ENCODE data around the gene IGFL2.
"Not testable (repeated sequence)": the region's sequence is repeated elsewhere in the genome, so short reads cannot be mapped to it uniquely, and the experiment has no call there.

The IGFL2 gene

DNA sequence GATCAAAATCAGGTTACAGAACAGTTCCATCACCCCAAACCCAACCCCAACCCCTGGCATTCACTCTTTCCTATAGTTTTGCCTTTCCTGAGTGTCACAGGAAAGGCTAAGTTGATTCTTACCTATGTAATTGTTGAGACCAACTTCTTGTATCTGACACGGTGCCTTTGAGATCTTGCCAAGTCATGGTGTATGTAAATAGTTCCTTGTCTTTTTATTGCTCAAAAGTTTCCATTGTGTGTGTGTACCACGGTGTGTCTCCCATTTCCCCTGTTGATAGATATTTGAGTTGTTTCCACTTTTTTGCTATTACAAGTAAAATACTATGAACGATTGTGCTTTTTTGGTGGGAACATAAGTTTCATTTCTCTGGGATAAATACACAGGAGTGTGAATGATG lies 3.3 kb upstream of the IGFL2 start:
- DNase-seq: no peak

GRCh38 chr19:46147166-46147740 lies 785 bp upstream of the IGFL2 start:
- no peak for DNase-seq

DNA sequence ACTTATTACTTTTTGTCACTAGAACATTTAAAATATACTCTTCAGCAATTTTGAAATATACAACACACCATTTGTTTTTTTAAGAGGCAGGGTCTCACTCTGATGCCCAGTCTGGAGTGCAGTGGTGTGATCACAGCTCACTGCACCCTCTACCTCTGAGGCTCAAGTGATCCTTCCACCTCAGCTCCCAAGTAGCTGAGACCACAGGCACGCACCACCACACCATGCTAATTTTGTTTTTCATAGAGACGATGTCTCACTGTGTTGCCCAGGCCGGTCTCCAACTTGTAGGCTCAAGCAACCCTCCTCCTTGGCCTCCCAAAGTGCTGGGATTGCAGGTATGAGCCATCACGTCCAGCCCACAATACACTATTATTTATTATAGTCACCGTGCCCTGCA lies 2.6 kb downstream of the IGFL2 start:
- no peak for DNase-seq

DNA sequence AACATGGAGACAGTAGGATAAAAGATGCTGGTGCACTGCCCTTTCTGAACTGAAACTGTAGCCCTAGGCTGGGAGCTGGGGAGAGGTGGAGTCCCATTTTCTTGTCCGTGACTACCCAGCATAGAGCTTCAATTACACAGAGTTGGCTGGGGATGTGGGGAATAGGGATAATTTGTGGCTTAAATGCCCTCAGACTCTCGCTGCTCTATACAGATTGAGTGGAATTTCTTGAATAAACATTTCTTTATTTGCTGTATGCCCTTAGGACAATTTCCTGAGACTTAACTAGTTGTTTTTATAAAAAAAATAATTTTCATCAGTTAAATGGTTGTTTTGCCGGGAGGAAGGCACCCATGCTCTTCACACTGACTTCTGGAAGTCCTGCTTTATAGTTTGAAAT lies 7.2 kb downstream of the IGFL2 start:
- DNase-seq: no peak

- DNase-seq: no peak
Observed at GRCh38 chr19:46159418-46160232, 11.6 kb downstream of the IGFL2 start.

- DNase-seq: no peak
Observed at GRCh38 chr19:46160233-46160775, 12.3 kb downstream of the IGFL2 start.

GRCh38 chr19:46161642-46162257 lies 13.7 kb downstream of the IGFL2 start:
- not testable (repeated sequence) for DNase-seq

- DNase-seq: no peak
Observed at GRCh38 chr19:46162731-46163130, 14.7 kb downstream of the IGFL2 start.

DNA sequence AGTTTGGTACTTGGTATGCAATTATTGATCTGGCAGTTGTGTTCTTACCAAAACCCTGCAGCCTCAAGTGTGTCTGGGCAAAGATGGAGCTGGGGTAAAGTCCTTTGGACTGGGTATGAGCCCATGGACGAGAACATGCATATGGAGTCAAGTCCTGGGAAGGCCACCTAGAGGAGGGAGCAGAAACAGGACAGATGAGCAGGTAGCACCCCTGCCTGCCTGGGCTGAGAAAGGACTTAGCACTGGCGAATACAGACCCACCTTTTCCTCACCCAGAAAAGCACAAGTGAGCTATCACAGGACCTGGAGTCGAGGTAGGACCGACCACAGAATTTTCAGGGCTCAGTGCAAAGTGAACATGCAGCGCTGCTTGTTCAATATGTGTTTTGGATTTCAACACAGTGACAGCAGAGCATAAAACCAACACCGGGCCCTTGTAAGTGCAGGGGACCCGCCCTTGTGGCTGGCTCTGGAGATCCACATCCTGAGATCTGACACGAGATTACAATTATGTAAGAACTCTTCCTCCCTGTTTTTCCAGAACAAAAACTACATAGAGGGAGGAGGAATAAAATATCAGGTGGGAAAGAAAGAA lies 25.9 kb downstream of the IGFL2 start:
- DNase-seq: no peak

DNA sequence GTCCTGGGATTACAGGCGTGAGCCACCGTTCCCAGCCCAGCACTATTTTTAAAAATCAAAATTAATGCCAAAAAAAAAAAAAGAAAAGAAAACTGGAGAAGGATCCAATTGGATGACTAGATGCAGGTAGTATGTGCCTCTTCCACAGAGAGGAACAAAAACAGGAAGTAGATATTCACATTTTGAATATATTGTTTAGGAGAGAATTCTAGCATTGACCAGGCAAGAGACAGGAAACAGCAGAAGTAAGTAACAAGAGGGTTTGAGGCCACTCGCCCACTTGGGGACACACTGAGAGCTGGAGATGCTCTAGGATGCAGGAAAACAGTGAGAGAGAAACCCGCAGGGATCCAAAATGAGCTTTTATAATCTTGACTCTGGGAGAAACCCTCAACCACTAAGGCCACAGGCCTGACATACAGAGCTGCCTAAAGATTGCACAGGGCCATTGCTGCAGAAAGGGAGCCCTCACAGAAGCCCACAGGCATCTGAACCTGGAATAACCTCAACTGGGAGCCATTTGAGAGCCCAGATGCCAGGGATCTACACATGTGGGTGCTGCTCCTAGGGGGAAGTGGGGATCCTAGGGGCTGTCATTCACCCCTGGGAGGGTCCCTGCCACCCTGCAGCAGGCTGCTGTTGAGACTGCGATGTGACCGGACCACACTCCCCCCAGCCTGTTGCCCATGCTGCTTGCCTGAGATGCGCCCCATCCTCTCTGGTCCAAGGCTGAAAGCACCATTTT lies 28.2 kb downstream of the IGFL2 start:
- no peak for DNase-seq

DNA sequence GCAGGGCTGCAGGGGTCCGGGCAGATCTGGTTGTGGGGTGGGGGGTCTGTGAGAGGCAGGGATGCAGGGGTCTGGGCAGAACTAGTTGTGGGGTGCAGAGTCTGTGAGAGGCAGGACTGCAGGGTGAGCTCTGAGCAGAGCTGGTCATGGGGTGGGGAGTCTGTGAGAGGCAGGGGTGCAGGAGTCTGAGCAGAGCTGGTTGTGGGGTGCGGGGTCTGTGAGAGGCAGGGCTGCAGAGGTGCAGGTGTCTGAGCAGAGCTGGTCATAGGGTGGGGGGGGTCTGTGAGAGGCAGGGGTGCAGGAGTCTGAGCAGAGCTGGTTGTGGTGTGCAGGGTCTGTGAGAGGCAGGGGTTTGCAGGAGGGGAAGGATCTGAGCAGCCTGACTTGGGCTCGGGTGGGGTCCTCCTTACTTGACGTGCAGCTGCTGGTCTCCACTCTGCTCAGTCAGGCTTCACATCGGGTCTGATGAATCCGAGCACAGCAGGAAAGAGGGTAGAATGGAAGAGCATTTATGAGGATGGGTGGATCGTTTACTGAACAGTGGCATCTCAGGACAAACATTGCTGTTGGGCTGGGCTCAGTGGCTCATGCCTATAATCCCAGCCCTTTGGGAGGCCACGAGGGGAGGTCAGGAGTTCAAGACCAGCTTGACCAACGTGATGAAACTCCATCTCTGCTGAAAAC lies 31.2 kb downstream of the IGFL2 start:
- no peak for DNase-seq

DNA sequence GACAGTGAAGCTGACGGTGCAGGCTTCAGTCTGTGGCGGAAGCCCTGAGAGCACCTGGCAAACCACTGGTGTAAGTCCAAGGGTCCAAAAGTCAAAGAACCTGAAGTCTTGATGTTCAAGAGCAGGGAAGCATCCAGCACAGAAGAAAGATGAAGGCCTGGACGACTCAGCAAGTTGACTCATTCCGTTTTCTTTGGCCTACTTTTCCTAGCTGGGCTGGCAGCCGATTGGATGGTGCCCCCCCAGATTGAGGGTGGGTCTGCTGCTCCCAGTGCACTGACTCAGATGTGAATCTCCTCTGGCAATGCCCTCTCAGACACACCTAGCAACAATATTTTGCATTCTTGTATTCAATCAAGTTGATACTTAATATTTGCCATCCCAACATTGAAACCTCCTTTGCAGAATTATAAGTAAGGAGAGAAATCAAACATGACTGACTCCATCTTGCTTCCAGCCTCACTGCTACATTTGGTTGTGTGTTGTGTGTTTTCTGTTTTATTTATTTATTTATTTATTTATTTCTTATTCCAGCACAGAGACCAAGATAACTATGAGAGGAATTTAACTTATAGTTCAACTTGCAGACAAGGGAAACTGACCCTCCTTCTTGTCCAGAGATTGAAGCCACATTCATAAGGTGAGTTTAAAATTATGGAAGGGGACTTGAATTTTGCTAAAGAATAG lies 32.8 kb downstream of the IGFL2 start:
- DNase-seq: no peak

GRCh38 chr19:46181388-46181779 lies 33.3 kb downstream of the IGFL2 start:
- DNase-seq: no peak

DNA sequence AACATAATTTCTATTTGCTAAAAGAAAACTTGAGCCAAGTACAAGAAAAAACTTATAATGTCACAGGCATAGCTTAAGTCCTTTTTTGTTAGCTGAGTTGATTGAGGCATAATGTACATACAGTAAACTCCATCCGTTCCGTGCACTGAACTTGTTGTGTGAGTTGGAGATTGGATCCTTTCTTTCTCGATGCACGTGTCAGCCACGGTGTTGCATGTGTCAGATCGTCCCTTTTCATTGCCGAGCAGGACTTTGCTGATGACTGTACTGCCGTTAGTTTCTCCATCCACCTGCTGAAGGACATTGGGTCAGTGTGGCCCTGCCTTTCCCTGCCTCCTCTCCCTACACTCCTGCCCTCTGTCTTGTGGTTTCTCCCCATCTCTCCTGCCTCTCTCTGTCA lies 34.4 kb downstream of the IGFL2 start:
- no peak for DNase-seq

DNA sequence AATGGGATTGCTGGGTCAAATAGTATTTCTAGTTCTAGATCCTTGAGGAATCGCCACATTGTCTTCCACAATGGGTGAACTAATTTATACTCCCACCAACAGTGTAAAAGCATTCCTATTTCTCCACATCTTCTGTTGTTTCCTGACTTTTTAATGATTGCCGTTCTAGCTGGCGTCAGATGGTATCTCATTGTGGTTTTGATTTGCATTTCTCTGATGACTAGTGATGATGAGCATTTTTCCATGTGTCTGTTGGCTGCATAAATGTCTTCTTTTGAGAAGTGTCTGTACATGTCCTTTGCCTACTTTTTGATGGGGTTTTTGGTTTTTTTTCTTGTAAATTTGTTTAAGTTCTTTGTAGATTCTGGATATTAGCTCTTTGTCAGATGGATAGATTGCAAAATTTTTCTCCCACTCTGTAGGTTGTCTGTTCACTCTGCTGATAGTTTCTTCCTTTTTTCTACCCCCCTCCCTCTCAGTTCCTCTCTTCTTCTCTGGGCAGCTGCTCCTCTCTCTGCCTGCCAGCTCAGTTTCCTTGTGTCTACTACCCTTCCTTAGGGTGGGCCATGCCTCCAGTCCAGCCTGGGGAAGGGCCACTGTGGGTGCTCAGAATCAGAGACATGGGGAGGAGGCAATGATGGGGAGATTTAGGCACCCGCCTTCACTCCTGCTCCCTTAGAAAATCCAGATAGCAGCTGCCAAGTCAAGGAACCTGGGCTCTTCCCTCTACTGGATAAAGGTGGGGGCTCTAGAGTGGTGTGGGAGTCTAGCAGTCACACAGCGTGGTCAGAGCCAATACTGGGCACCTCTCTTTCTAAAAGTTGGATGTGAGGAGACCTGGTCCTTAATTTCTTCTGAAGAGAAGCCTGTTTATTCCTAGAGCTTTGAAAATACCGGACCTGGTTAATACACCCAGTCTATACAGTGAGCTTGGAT lies 37.0 kb downstream of the IGFL2 start:
- not testable (repeated sequence) for DNase-seq

DNA sequence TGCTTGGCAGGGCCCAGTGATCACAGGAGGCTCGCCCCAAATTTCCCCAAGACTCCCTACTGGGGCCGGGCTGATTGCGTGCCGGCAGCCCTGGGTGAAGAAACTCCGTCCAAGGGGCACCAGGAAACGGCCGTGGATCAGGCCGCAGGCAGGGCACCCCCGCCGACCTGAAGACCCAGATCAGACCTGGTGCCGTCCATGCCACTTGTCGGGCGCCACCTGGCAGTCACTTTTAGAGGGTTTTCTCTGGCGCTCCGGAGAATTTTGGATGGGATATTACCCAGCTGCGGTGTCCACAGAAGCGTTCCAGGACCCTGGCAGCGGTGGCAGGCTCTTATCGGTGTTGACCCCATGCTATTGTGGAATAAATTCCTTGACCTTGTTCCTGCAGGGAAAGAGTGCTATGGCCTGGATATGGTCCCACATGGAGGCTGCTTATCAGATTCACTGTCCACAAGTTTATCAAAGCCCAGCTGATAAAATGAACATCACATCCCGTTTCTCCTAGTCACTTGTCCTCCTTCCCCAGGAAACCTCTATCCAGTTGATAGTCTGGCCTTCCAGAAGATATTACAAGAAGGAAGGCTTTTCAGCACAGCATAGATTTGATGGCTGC lies 38.2 kb downstream of the IGFL2 start:
- DNase-seq: no peak

DNA sequence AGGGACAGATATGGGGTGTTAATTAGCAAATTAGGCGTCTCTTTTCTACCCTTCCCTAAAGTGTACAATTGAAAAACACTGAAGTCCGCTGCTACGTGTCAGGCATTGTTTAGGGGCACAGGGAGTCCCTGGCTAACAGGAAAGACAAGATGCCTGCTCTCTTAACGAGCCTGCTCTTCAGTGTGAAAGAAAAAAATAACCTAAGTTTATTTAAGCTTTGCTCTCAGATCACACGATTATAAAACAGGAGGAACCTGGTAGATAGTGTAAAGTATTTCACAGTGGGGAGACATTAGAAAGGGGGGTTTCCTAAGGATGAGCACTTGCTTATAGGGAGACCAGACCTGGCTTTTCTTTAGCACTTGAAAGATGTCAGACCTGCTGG lies 38.7 kb downstream of the IGFL2 start:
- no peak for DNase-seq

DNA sequence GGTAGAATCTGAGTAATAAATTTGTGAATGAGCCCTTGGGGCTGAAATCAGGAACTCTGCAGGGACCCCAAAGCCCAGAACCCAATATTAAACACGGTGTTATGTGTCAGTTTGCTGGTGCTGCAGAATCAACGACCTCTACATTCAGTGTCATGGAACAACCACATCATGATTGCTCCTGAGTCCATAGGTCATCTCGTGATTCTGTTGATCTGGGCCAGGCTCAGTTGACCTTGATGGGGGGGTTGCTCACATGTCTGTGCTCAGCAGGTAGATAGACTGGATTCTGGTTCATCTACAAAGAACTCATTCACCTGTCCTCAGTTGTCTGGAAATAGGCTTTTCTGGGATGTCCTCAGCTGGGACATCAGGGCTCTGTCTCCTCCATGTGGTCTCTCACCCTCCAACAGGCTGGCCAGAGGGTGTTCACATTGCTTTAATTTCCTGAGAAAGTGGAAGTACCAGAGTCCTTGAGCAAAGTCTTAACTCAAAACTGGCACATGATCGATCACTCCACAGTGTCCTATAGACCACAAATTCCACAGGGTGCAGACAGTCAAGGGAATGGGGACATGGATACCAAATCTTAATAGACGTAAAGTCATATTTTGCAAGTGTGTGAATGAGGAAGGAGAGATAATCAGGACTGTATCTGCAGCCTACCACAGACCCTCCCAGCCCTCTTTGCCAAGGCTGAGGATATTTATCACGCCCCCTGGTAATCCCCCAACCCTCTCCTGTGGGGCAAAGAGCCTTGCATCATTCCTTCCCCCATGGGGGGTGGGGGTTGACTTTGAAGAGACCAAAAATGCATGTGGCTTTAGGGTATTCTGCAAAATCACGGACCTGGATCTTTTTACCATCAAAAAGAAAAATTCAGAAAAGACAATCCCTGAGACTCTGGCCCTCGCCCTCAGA lies 42.2 kb downstream of the IGFL2 start:
- DNase-seq: no peak

GRCh38 chr19:46191356-46191755 lies 43.3 kb downstream of the IGFL2 start:
- DNase-seq: no peak

Data from KG1 (cell line).